ENCODE results near the gene CA10. TPM values are rescaled to one million over a fixed set of nuclear protein-coding genes. Genes with fewer than 3 reads are reported as not detected.

The CA10 gene
- total RNA-seq, 1 experiment from 2014 or later, result 0.46 TPM

DNA sequence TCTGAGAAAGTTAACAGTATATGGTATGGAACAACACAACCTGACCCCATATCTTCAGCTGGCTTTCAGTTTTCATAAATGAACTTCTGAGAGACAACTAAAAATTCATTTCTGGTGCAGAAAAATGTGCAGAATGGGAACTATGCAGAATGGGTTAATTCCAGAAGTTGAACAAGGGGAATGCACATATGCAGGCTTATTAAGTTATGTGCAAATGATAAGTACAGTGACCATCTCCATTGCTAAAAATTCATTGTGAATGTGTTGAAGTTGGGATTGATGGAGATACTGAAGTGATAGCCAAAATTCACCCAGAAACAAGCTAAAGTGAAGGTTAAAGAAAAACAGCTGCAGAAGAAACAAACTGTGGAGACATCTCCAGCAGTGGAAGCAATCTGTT is 315.8 kb downstream of the CA10 start:
- no peak for DNase-seq
- no peak overlapping the region for H2BK120ac ChIP-seq (ENCODE audit: low read depth, low read length, poor library complexity, severe bottlenecking)
- no peak overlapping the region for H3K4ac ChIP-seq (ENCODE audit: low read depth, low read length)
- no peak overlapping the region for H3K56ac ChIP-seq (ENCODE audit: insufficient read length, low read depth, low read length)
- H2BK12ac ChIP-seq (ENCODE audit: insufficient read length, low read depth, low read length), result no peak overlapping the region
- H3K14ac ChIP-seq (ENCODE audit: insufficient read depth, low read length), result no peak overlapping the region
- no peak overlapping the region for H2BK20ac ChIP-seq (ENCODE audit: low read depth, low read length, poor library complexity, severe bottlenecking)
- no peak overlapping the region for H4K8ac ChIP-seq (replicated peaks; ENCODE audit: insufficient read length, low read depth, low read length)
- no peak overlapping the region for H3T11ph ChIP-seq (ENCODE audit: low read length)
- H3K9me3 ChIP-seq (ENCODE audit: control insufficient read depth, low read depth, low read length), result no peaks in the 10 kb centered on the region
- H2BK5ac ChIP-seq (ENCODE audit: insufficient read length, low read length), result no peak overlapping the region
- no peaks in the 10 kb centered on the region for H3K4me1 Mint-ChIP-seq
- no peaks in the 10 kb centered on the region for H3K4me1 ChIP-seq (ENCODE audit: insufficient read depth, low read length)
- no peaks in the 10 kb centered on the region for H3K79me2 ChIP-seq (ENCODE audit: insufficient read depth, low read length)
- no peaks in the 10 kb centered on the region for H3K79me1 ChIP-seq (ENCODE audit: insufficient read depth, low read depth, low read length, poor library complexity, severe bottlenecking)
- H3K9me3 Mint-ChIP-seq, result no peaks in the 10 kb centered on the region
- H2AFZ ChIP-seq (ENCODE audit: low read length), result no peak overlapping the region
- H2AK5ac ChIP-seq (ENCODE audit: insufficient read length, low read length), result no peak overlapping the region
- H3K27me3 ChIP-seq (ENCODE audit: insufficient read depth, low read length), result no peaks in the 10 kb centered on the region
- H3K27me3 Mint-ChIP-seq (ENCODE audit: low read depth), result peaks cover 2% of the 10 kb centered on the region; the same call in 1 of the 2 replicates
- no peaks in the 10 kb centered on the region for H3K23me2 ChIP-seq (ENCODE audit: insufficient read length, low read depth, low read length, poor library complexity, severe bottlenecking)
- no peak overlapping the region for H2BK15ac ChIP-seq (ENCODE audit: low read depth, low read length)
- H3K36me3 Mint-ChIP-seq (ENCODE audit: insufficient read depth in 1 of 3, low read depth in 3 of 3), result no peaks in the 10 kb centered on the region
- H3K18ac ChIP-seq (ENCODE audit: insufficient read length, low read depth, low read length), result no peak overlapping the region
- H3K27ac Mint-ChIP-seq, result no peak overlapping the region
- TF ChIP-seq, protein P1, sequence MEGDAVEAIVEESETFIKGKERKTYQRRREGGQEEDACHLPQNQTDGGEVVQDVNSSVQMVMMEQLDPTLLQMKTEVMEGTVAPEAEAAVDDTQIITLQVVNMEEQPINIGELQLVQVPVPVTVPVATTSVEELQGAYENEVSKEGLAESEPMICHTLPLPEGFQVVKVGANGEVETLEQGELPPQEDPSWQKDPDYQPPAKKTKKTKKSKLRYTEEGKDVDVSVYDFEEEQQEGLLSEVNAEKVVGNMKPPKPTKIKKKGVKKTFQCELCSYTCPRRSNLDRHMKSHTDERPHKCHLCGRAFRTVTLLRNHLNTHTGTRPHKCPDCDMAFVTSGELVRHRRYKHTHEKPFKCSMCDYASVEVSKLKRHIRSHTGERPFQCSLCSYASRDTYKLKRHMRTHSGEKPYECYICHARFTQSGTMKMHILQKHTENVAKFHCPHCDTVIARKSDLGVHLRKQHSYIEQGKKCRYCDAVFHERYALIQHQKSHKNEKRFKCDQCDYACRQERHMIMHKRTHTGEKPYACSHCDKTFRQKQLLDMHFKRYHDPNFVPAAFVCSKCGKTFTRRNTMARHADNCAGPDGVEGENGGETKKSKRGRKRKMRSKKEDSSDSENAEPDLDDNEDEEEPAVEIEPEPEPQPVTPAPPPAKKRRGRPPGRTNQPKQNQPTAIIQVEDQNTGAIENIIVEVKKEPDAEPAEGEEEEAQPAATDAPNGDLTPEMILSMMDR (conservative IDR thresholded peaks at IDR 0.05), result no peak
- no peak overlapping the region for H4K91ac ChIP-seq (ENCODE audit: insufficient read length, low read depth, low read length)
- no peak overlapping the region for H4K5ac ChIP-seq (ENCODE audit: insufficient read length, low read depth, low read length)
- no peak overlapping the region for H3K9ac ChIP-seq (ENCODE audit: extremely low read depth, insufficient read length, low read length)
- no peak overlapping the region for H3K23ac ChIP-seq (ENCODE audit: insufficient read length, low read depth, low read length)
- no peak overlapping the region for H3K27ac ChIP-seq (ENCODE audit: insufficient read length, low read depth, low read length)
- no peak overlapping the region for H3K4me2 ChIP-seq (ENCODE audit: insufficient read depth, insufficient read length, low read length)
- H4K20me1 ChIP-seq (ENCODE audit: control insufficient read depth, insufficient read depth, insufficient read length), result no peaks in the 10 kb centered on the region
- no peak overlapping the region for H3K4me3 Mint-ChIP-seq

All from H9 (cell line).